GM23338 (cell line): ENCODE measurements around the gene DCAF10. TPM values are rescaled to one million over a fixed set of nuclear protein-coding genes. Genes with fewer than 3 reads are reported as not detected.

Source experiments
- ATAC-seq: fragments of 200-7000 bp; cut with Tn5 transposase; 3 replicates; pipeline ENCODE4 v1.9.1; 2020
- DNase-seq: peaks from one replicate; pipeline ENCODE4 v3.0.0-alpha.2; 2015; ENCODE audit warnings: low spot score
- H2AFZ ChIP-seq: fragments of 200-600 bp; sonication (generic); 2 replicates; pipeline ENCODE4 v1.8.0; 2016; ENCODE audit warnings: antibody characterized with exemption, mild to moderate bottlenecking, moderate library complexity
- H3F3A ChIP-seq: fragments of 200-600 bp; sonication (generic); replicated peaks from 2 replicates; pipeline ENCODE4 v1.8.0; 2017; ENCODE audit warnings: antibody characterized with exemption, mixed run types, low read depth
- H3K27ac ChIP-seq: fragments of 200-600 bp; sonication (generic); 2 replicates; pipeline ENCODE4 v1.6.1; 2016; ENCODE audit warnings: low read depth
- H3K27me3 ChIP-seq: fragments of 200-600 bp; sonication (generic); 2 replicates; pipeline ENCODE4 v1.8.0; 2016; ENCODE audit warnings: mild to moderate bottlenecking, mixed run types, moderate library complexity; ENCODE audit not compliant: insufficient read depth
- H3K36me3 ChIP-seq: fragments of 200-600 bp; sonication (generic); 2 replicates; pipeline ENCODE4 v1.8.0; 2016; ENCODE audit warnings: mild to moderate bottlenecking; ENCODE audit not compliant: insufficient read depth
- H3K4me1 ChIP-seq: fragments of 200-600 bp; sonication (generic); 2 replicates; pipeline ENCODE4 v1.8.0; 2016; ENCODE audit warnings: mild to moderate bottlenecking, moderate library complexity; ENCODE audit not compliant: insufficient read depth
- H3K4me2 ChIP-seq: fragments of 200-600 bp; sonication (generic); 2 replicates; pipeline ENCODE4 v1.7.1; 2017; ENCODE audit warnings: mixed run types
- H3K4me3 ChIP-seq: fragments of 200-600 bp; sonication (generic); 2 replicates; pipeline ENCODE4 v1.6.1; 2016; ENCODE audit warnings: mixed run types
- H3K79me2 ChIP-seq: fragments of 200-600 bp; sonication (generic); replicated peaks from 2 replicates; pipeline ENCODE4 v1.8.0; 2017; ENCODE audit warnings: mild to moderate bottlenecking; ENCODE audit not compliant: insufficient read depth
- H3K9me2 ChIP-seq: fragments of 200-600 bp; sonication (generic); 2 replicates; pipeline ENCODE4 v1.8.0; 2017; ENCODE audit not compliant: insufficient read depth
- H4K20me1 ChIP-seq: fragments of 200-600 bp; sonication (generic); replicated peaks from 2 replicates; pipeline ENCODE4 v1.8.0; 2017; ENCODE audit warnings: mild to moderate bottlenecking; ENCODE audit not compliant: insufficient read depth
- H3K27ac Mint-ChIP-seq: 2 replicates; pipeline ENCODE4 v1.8.0; 2020; ENCODE audit warnings: inconsistent platforms, mild to moderate bottlenecking, moderate library complexity, mixed read lengths
- H3K27me3 Mint-ChIP-seq: 3 replicates; pipeline ENCODE4 v1.8.0; 2022; ENCODE audit warnings: low read depth, mild to moderate bottlenecking, moderate library complexity, mixed read lengths, inconsistent platforms; ENCODE audit not compliant: insufficient read depth, poor library complexity
- H3K36me3 Mint-ChIP-seq: 3 replicates; pipeline ENCODE4 v1.8.0; 2021; ENCODE audit warnings: low read depth, mild to moderate bottlenecking, inconsistent platforms, moderate library complexity, mixed read lengths
- H3K4me1 Mint-ChIP-seq: 3 replicates; pipeline ENCODE4 v1.8.0; 2020; ENCODE audit warnings: mild to moderate bottlenecking, inconsistent platforms, mixed read lengths
- H3K4me3 Mint-ChIP-seq: 3 replicates; pipeline ENCODE4 v1.8.0; 2021; ENCODE audit warnings: moderate library complexity, mild to moderate bottlenecking, inconsistent platforms, mixed read lengths
- H3K9me3 Mint-ChIP-seq: 3 replicates; pipeline ENCODE4 v1.8.0; 2020; ENCODE audit warnings: moderate library complexity, mild to moderate bottlenecking, inconsistent platforms, mixed read lengths
- CREB1 ChIP-seq: fragments of 250-450 bp; sonication (Bioruptor Pico); IDR thresholded peaks from 2 replicates; pipeline ENCODE4 v1.5.0; 2020; ENCODE audit warnings: low read depth, mild to moderate bottlenecking, moderate library complexity
- EZH2 ChIP-seq: fragments of 200-600 bp; sonication (generic); IDR thresholded peaks from one replicate; pipeline ENCODE4 v1.8.0; 2017; ENCODE audit warnings: antibody characterized with exemption, mild to moderate bottlenecking, low read depth; ENCODE audit not compliant: unreplicated experiment
- EZH2phosphoT487 ChIP-seq: fragments of 200-600 bp; sonication (generic); IDR thresholded peaks from one replicate; pipeline ENCODE4 v1.8.1; 2018; ENCODE audit warnings: antibody characterized with exemption; ENCODE audit not compliant: unreplicated experiment
- JUNB ChIP-seq: IDR thresholded peaks from one replicate; pipeline ENCODE4 v1.6.1; 2016; ENCODE audit warnings: antibody characterized with exemption; ENCODE audit not compliant: unreplicated experiment
- NANOG ChIP-seq: IDR thresholded peaks from 2 replicates; pipeline ENCODE4 v1.6.1; 2016; ENCODE audit warnings: antibody characterized with exemption, borderline replicate concordance
- POLR2AphosphoS5 ChIP-seq: IDR thresholded peaks from 2 replicates; pipeline ENCODE4 v1.6.1; 2016; ENCODE audit warnings: antibody characterized with exemption, low read depth
- STAT1 ChIP-seq: IDR thresholded peaks from one replicate; pipeline ENCODE4 v1.6.1; 2016; ENCODE audit warnings: antibody characterized with exemption; ENCODE audit not compliant: unreplicated experiment
- ZNF114 ChIP-seq: fragments of 250-450 bp; sonication (Bioruptor Pico); IDR thresholded peaks from 2 replicates; pipeline ENCODE4 v1.5.0; 2020; ENCODE audit warnings: mild to moderate bottlenecking, moderate library complexity
- ZNF331 ChIP-seq: fragments of 250-450 bp; sonication (Bioruptor Pico); IDR thresholded peaks from 2 replicates; pipeline ENCODE4 v1.5.0; 2020; ENCODE audit warnings: low read depth, mild to moderate bottlenecking, moderate library complexity
- polyA plus RNA-seq: library from polyadenylated mRNA; unstranded; fragments of >200 nt; fragmentation: Nextera tagmentation; extraction: Ambion mirVana; gene quantifications from 2 replicates; pipeline ENCODE4 v1.2.1, GENCODE V29; 2016
- total RNA-seq: library from RNA; depleted of rRNA; stranded (reverse); fragments of >200 nt; shearing (Covaris generic); gene quantifications from 2 replicates; pipeline ENCODE4 v1.2.3, GENCODE V29; 2014
- TF ChIP-seq, protein P1 (sequence below): fragments of 250-450 bp; sonication (Bioruptor Pico); IDR thresholded peaks from 2 replicates; pipeline ENCODE4 v1.5.0; 2020; ENCODE audit warnings: mild to moderate bottlenecking, moderate library complexity
- TF ChIP-seq, protein P2 (sequence below): IDR thresholded peaks from 2 replicates; pipeline ENCODE4 v1.6.1; 2016; ENCODE audit warnings: antibody characterized with exemption
- TF ChIP-seq, protein P3 (sequence below), 2 experiments: fragments of 200-600 bp in 1 of 2; sonication (generic) in 1 of 2; conservative IDR thresholded peaks; 2 replicates each; pipeline versions ENCODE4 v1.5.1 to v1.6.1; 2016 to 2017; ENCODE audit warnings: antibody characterized with exemption in 2 of 2, low read depth in 2 of 2, mild to moderate bottlenecking in 2 of 2, moderate library complexity in 1 of 2
- TF ChIP-seq, protein P4 (sequence below): IDR thresholded peaks from one replicate; pipeline ENCODE4 v1.6.1; 2018; ENCODE audit warnings: antibody characterized with exemption; ENCODE audit not compliant: unreplicated experiment

The DCAF10 gene
- total and polyA plus RNA-seq, 2 experiments from 2014 or later, result 6.6 to 11.5 TPM

DNA sequence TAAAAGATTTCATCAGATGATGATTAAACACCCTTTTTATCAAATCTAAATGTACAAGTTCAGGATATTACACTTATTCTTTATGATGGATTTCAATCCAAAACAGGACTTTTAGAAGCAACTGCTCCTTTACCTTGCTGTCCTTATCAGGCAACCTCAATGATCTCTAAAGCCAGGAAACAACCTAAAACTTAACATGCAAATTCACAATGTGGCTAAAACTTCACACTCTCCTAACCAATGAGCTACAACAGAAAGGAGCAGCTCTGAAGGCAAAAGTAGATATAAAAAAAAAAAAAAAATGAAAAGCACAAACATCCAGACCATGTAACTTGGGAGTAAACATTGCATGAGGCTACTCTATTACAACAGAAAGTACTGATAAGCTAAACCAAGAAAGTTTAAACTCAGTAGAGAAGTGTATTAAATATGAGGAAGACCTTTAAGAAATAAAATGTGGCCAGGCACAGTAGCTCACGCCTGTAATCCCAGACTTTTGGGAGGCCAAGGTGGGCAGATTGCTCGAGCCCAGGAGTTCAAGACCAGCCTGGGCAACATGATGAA is 80.4 kb downstream of the DCAF10 start:
- Histone ChIP-seq H4K20me1 (peaks cover 7% of the 10 kb centered on the region; the same call in 1 of the 2 replicates), H3F3A (no peaks in the 10 kb centered on the region), H3K27ac (no peak overlapping the region), H3K9me2 (no peaks in the 10 kb centered on the region), H3K4me2 (no peak overlapping the region), H3K4me3 (no peak overlapping the region), H2AFZ (no peak overlapping the region), H3K36me3 (no peaks in the 10 kb centered on the region), H3K79me2 (no peaks in the 10 kb centered on the region), H3K4me1 (no peaks in the 10 kb centered on the region), H3K27me3 (no peaks in the 10 kb centered on the region)
- peaks cover 19% of the 10 kb centered on the region; the same call in 2 of the 3 replicates for H3K36me3 Mint-ChIP-seq
- H3K4me1 Mint-ChIP-seq, result no peaks in the 10 kb centered on the region
- TF ChIP-seq, protein P1, sequence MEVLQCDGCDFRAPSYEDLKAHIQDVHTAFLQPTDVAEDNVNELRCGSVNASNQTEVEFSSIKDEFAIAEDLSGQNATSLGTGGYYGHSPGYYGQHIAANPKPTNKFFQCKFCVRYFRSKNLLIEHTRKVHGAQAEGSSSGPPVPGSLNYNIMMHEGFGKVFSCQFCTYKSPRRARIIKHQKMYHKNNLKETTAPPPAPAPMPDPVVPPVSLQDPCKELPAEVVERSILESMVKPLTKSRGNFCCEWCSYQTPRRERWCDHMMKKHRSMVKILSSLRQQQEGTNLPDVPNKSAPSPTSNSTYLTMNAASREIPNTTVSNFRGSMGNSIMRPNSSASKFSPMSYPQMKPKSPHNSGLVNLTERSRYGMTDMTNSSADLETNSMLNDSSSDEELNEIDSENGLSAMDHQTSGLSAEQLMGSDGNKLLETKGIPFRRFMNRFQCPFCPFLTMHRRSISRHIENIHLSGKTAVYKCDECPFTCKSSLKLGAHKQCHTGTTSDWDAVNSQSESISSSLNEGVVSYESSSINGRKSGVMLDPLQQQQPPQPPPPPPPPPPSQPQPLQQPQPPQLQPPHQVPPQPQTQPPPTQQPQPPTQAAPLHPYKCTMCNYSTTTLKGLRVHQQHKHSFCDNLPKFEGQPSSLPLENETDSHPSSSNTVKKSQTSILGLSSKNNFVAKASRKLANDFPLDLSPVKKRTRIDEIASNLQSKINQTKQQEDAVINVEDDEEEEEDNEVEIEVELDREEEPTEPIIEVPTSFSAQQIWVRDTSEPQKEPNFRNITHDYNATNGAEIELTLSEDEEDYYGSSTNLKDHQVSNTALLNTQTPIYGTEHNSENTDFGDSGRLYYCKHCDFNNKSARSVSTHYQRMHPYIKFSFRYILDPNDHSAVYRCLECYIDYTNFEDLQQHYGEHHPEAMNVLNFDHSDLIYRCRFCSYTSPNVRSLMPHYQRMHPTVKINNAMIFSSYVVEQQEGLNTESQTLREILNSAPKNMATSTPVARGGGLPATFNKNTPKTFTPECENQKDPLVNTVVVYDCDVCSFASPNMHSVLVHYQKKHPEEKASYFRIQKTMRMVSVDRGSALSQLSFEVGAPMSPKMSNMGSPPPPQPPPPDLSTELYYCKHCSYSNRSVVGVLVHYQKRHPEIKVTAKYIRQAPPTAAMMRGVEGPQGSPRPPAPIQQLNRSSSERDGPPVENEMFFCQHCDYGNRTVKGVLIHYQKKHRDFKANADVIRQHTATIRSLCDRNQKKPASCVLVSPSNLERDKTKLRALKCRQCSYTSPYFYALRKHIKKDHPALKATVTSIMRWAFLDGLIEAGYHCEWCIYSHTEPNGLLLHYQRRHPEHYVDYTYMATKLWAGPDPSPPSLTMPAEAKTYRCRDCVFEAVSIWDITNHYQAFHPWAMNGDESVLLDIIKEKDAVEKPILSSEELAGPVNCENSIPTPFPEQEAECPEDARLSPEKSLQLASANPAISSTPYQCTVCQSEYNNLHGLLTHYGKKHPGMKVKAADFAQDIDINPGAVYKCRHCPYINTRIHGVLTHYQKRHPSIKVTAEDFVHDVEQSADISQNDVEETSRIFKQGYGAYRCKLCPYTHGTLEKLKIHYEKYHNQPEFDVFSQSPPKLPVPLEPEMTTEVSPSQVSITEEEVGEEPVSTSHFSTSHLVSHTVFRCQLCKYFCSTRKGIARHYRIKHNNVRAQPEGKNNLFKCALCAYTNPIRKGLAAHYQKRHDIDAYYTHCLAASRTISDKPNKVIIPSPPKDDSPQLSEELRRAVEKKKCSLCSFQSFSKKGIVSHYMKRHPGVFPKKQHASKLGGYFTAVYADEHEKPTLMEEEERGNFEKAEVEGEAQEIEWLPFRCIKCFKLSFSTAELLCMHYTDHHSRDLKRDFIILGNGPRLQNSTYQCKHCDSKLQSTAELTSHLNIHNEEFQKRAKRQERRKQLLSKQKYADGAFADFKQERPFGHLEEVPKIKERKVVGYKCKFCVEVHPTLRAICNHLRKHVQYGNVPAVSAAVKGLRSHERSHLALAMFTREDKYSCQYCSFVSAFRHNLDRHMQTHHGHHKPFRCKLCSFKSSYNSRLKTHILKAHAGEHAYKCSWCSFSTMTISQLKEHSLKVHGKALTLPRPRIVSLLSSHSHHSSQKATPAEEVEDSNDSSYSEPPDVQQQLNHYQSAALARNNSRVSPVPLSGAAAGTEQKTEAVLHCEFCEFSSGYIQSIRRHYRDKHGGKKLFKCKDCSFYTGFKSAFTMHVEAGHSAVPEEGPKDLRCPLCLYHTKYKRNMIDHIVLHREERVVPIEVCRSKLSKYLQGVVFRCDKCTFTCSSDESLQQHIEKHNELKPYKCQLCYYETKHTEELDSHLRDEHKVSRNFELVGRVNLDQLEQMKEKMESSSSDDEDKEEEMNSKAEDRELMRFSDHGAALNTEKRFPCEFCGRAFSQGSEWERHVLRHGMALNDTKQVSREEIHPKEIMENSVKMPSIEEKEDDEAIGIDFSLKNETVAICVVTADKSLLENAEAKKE (CRISPR knock-in tag), result no peak
- TF ChIP-seq JUNB, result no peak
- no peak for TF ChIP-seq EZH2
- no peak for TF ChIP-seq NANOG
- no peak for TF ChIP-seq EZH2phosphoT487
- TF ChIP-seq, protein P2, sequence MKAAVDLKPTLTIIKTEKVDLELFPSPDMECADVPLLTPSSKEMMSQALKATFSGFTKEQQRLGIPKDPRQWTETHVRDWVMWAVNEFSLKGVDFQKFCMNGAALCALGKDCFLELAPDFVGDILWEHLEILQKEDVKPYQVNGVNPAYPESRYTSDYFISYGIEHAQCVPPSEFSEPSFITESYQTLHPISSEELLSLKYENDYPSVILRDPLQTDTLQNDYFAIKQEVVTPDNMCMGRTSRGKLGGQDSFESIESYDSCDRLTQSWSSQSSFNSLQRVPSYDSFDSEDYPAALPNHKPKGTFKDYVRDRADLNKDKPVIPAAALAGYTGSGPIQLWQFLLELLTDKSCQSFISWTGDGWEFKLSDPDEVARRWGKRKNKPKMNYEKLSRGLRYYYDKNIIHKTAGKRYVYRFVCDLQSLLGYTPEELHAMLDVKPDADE, result no peak
- no peak for TF ChIP-seq ZNF331 (CRISPR knock-in tag)
- TF ChIP-seq POLR2AphosphoS5, result no peak
- TF ChIP-seq STAT1, result no peak
- TF ChIP-seq, protein P3, sequence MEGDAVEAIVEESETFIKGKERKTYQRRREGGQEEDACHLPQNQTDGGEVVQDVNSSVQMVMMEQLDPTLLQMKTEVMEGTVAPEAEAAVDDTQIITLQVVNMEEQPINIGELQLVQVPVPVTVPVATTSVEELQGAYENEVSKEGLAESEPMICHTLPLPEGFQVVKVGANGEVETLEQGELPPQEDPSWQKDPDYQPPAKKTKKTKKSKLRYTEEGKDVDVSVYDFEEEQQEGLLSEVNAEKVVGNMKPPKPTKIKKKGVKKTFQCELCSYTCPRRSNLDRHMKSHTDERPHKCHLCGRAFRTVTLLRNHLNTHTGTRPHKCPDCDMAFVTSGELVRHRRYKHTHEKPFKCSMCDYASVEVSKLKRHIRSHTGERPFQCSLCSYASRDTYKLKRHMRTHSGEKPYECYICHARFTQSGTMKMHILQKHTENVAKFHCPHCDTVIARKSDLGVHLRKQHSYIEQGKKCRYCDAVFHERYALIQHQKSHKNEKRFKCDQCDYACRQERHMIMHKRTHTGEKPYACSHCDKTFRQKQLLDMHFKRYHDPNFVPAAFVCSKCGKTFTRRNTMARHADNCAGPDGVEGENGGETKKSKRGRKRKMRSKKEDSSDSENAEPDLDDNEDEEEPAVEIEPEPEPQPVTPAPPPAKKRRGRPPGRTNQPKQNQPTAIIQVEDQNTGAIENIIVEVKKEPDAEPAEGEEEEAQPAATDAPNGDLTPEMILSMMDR (conservative IDR thresholded peaks at IDR 0.05; ENCODE audit: low read depth in 2 of 2), result no peak
- no peak for TF ChIP-seq CREB1 (CRISPR knock-in tag)
- TF ChIP-seq ZNF114 (CRISPR knock-in tag), result no peak
- TF ChIP-seq, protein P4, sequence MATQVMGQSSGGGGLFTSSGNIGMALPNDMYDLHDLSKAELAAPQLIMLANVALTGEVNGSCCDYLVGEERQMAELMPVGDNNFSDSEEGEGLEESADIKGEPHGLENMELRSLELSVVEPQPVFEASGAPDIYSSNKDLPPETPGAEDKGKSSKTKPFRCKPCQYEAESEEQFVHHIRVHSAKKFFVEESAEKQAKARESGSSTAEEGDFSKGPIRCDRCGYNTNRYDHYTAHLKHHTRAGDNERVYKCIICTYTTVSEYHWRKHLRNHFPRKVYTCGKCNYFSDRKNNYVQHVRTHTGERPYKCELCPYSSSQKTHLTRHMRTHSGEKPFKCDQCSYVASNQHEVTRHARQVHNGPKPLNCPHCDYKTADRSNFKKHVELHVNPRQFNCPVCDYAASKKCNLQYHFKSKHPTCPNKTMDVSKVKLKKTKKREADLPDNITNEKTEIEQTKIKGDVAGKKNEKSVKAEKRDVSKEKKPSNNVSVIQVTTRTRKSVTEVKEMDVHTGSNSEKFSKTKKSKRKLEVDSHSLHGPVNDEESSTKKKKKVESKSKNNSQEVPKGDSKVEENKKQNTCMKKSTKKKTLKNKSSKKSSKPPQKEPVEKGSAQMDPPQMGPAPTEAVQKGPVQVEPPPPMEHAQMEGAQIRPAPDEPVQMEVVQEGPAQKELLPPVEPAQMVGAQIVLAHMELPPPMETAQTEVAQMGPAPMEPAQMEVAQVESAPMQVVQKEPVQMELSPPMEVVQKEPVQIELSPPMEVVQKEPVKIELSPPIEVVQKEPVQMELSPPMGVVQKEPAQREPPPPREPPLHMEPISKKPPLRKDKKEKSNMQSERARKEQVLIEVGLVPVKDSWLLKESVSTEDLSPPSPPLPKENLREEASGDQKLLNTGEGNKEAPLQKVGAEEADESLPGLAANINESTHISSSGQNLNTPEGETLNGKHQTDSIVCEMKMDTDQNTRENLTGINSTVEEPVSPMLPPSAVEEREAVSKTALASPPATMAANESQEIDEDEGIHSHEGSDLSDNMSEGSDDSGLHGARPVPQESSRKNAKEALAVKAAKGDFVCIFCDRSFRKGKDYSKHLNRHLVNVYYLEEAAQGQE, result no peak
- no peak for ATAC-seq
- DNase-seq, result no peak
- no peak overlapping the region for H3K27ac Mint-ChIP-seq
- peaks cover 17% of the 10 kb centered on the region for H3K9me3 Mint-ChIP-seq
- H3K27me3 Mint-ChIP-seq, result no peaks in the 10 kb centered on the region
- no peak overlapping the region for H3K4me3 Mint-ChIP-seq
